Measurements from ENCODE around the gene FAM222A.

DNA sequence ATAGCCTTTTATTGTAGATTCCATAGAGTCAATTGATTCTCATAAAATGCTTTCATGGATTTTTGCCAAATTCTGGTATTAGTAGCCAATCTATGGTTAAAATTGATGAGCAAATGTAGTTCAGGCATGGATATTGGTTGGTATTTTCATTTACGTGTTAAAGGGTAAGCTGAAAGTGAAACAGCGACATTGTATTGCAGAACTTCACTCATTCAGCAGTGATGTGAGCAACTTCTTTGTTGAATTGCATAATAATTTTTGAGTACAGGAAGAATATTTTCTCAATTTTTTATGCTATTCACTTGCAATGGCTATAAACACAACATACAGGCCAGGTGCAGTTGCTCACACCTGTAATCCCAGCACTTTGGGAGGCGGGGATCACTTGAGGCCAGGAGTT is 24.2 kb upstream of the FAM222A start:
- TF ChIP-seq, protein P1, sequence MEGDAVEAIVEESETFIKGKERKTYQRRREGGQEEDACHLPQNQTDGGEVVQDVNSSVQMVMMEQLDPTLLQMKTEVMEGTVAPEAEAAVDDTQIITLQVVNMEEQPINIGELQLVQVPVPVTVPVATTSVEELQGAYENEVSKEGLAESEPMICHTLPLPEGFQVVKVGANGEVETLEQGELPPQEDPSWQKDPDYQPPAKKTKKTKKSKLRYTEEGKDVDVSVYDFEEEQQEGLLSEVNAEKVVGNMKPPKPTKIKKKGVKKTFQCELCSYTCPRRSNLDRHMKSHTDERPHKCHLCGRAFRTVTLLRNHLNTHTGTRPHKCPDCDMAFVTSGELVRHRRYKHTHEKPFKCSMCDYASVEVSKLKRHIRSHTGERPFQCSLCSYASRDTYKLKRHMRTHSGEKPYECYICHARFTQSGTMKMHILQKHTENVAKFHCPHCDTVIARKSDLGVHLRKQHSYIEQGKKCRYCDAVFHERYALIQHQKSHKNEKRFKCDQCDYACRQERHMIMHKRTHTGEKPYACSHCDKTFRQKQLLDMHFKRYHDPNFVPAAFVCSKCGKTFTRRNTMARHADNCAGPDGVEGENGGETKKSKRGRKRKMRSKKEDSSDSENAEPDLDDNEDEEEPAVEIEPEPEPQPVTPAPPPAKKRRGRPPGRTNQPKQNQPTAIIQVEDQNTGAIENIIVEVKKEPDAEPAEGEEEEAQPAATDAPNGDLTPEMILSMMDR (conservative IDR thresholded peaks at IDR 0.05; ENCODE audit: low read depth, low read length): no peak
- no peak for TF ChIP-seq EZH2 (IDR thresholded peaks at IDR 0.05; ENCODE audit: borderline replicate concordance, low read depth, low read length, poor library complexity, severe bottlenecking)
